Astrocyte of the cerebellum (primary cell): Measurements from ENCODE around the gene R3HDM4.

Experiments
- DNase-seq: peaks from one replicate; pipeline ENCODE4 v3.0.0-alpha.2; 2011; ENCODE audit warnings: low read depth
- H3K4me3 ChIP-seq: 2 replicates; pipeline ENCODE4 v1.5.1; 2011; ENCODE audit warnings: mild to moderate bottlenecking, low read depth, low read length, moderate library complexity
- in situ Hi-C: cut with HindIII; loops from 2 replicates; pipeline ENCODE4 v1.10.0; 2017; ENCODE audit warnings: low sequenced_read_pairs
- TF ChIP-seq, protein P1 (sequence below): IDR thresholded peaks from 2 replicates; pipeline ENCODE4 v1.5.1; 2012; ENCODE audit warnings: low read length, low read depth, moderate library complexity, mild to moderate bottlenecking; ENCODE audit errors: missing control alignments

The R3HDM4 gene

DNA sequence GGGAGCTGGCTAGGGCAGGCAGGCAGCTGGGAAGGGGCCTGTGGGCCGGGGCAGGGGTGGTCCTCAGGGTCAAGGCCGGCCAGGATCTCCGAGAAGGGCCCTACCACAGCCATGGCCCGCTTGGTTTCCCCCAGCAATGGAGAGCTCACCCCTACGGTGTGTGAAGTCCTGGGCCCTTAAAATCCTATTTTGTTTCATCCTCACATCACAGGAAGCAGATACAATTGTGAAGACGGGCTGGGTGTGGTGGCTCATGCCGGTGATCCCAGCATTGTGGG is 11.0 kb downstream of the R3HDM4 start:
- in situ Hi-C loops: no loop called here
- TF ChIP-seq, protein P1, sequence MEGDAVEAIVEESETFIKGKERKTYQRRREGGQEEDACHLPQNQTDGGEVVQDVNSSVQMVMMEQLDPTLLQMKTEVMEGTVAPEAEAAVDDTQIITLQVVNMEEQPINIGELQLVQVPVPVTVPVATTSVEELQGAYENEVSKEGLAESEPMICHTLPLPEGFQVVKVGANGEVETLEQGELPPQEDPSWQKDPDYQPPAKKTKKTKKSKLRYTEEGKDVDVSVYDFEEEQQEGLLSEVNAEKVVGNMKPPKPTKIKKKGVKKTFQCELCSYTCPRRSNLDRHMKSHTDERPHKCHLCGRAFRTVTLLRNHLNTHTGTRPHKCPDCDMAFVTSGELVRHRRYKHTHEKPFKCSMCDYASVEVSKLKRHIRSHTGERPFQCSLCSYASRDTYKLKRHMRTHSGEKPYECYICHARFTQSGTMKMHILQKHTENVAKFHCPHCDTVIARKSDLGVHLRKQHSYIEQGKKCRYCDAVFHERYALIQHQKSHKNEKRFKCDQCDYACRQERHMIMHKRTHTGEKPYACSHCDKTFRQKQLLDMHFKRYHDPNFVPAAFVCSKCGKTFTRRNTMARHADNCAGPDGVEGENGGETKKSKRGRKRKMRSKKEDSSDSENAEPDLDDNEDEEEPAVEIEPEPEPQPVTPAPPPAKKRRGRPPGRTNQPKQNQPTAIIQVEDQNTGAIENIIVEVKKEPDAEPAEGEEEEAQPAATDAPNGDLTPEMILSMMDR: no peak

DNA sequence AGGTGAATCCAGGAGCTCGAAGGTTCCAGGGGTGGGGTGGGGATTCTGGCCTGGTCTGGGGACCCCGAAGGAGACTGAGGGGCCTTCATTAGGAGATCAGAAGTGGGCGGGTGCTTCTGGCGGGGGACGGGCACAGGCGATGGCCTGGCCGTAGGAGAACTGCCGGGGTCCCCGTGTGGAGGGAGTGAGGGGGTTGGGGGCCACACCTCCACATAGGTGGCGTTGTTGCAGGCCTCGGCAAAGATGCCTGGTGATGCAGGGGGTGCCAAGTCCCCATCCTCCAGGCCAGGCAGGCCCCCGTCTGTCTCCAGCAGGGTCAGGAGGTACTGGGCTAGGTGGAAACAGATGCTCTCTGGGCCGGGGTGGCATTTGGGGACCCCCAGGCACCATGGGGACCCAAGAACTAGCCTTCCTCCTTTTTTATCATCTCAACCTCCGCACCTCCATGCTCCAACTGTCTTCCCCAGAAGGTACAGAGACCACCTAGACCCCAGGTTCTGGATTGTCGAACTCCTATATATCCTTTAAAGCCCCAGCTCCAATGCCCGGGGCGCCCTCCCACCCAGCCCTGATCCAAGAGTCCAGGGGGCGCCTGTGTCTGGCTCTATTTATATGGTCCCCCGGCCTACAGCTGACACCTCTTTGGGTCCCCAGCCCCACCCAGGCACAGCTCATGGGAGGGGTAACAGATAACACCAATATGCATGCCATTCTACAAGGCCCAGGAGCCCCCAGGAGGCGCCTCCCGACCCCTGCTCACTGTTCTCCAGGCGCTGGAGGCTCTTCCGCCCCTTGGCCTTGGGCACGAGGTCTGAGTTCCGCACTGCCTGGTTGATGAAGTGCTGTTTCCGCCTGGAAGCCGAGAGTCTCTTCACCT is 11.6 kb downstream of the R3HDM4 start:
- TF ChIP-seq, protein P1: no peak
- no peak for DNase-seq
- in situ Hi-C loops: no loop called here
- no peak overlapping the region for H3K4me3 ChIP-seq

More for the DNA sequence above, 11.0 kb downstream of the R3HDM4 start:
- H3K4me3 ChIP-seq: no peak overlapping the region
- no peak for DNase-seq

- DNase-seq: no peak
- TF ChIP-seq, protein P1: no peak
- H3K4me3 ChIP-seq: no peak overlapping the region
- in situ Hi-C loops: no loop called here
Observed at GRCh38 chr19:900302-901111, 12.5 kb downstream of the R3HDM4 start.

DNA sequence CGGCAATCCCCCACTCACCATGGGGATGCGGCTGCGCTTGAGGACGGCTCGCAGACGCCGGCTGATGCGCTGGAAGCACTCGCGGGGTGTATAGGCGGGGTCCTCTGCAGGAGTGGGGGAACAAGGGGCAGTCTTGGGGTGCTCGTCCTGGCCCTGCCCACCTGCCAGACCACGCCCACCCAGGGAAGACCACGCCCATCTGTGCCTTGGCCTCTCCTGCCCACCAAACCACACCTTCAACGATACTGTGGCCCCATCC is 13.0 kb downstream of the R3HDM4 start:
- no peak overlapping the region for H3K4me3 ChIP-seq
- in situ Hi-C loops: no loop called here
- TF ChIP-seq, protein P1: no peak
- no peak for DNase-seq

GRCh38 chr19:899336-900042 is 13.5 kb downstream of the R3HDM4 start:
- TF ChIP-seq, protein P1: no peak
- H3K4me3 ChIP-seq: no peak overlapping the region
- in situ Hi-C loops: no loop called here
- DNase-seq: no peak

- in situ Hi-C loops: no loop called here
- TF ChIP-seq, protein P1: no peak
- no peak for DNase-seq
- H3K4me3 ChIP-seq: no peak overlapping the region
Observed at GRCh38 chr19:898663-899062, 14.4 kb downstream of the R3HDM4 start.
